Right lung (tissue), 5 donors: ENCODE measurements around the gene AICDA. TPM values are rescaled to one million over a fixed set of nuclear protein-coding genes. Genes with fewer than 3 reads are reported as not detected.

Source experiments
- DNase-seq, 2 donors: peaks; one replicate each; pipeline ENCODE4 v3.0.0-alpha.2; 2013
- polyA plus RNA-seq, 5 donors: library from polyadenylated mRNA; unstranded; fragments of 120-200 nt; gene quantifications; one replicate each; pipeline versions ENCODE4 v1.2.1 to v1.2.3, GENCODE V29; 2013; ENCODE audit warnings: inconsistent platforms in 1 of 5, low replicate concordance in 1 of 5; ENCODE audit not compliant: insufficient read length in 5 of 5, insufficient read depth in 1 of 5

AICDA gene
- polyA plus RNA-seq, 5 donors, result 0.09 to 0.15 TPM; not detected in 3

DNA sequence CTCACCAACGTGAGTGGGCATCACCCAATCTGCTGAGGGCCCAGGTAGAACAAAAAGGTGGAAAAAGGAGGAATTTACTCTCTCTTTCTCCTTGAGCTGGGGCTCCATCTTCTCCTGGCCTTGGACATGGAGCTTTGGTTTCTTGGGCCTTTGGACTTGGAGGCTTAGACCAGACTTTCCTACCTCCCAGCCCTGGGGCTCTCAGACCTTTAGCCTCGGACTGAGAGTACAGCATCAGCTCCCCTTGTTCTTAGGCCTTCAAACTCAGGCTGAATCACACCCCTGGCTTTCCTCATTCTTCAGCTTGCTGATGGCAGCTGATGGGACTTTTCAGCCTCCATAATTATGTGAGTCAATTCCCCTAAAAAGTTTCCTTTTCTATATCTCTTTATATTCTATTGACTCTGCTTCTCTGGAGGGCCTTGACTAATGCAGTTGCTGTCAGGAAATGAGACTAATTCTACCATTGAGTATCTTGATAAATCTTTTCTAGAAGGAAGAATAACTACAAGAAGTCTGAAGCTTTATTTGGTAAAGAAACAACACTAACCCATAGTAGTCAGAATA lies 56.0 kb downstream of the AICDA start:
- no peak for DNase-seq

DNA sequence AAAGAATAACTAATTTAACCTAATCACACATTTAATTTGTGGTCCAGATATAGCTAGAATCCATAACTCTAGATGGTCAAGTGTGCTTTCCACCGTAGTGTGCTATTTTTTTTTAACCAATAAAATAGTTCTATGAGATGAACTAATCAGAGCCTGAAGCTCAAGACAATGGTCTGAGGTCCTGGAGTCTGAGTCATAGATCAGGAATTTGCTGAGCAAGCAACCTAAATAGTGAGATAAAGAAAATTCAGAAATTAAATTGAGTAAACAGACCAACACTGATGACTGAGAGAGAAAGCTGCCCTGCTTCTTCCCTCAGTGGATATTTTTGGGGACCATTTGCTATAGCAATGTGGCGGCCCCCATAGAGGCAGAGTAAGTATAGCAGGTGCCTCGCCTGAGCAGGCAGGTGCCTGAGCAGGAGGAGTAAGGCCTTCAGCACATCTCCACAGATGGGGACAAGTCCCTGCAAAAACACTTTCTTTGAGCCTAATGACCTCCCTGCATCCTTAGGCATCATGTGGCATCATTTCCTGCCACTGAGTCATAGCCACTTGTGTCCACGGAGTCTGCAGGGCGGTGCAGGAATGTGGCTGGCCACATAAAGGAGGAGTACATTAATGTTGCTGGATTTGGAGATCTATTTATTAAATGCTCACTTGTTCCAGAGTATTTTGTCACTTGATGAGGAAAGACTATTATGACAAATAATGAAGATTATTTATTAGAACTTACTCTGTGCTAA lies 58.0 kb downstream of the AICDA start:
- no peak for DNase-seq

DNA sequence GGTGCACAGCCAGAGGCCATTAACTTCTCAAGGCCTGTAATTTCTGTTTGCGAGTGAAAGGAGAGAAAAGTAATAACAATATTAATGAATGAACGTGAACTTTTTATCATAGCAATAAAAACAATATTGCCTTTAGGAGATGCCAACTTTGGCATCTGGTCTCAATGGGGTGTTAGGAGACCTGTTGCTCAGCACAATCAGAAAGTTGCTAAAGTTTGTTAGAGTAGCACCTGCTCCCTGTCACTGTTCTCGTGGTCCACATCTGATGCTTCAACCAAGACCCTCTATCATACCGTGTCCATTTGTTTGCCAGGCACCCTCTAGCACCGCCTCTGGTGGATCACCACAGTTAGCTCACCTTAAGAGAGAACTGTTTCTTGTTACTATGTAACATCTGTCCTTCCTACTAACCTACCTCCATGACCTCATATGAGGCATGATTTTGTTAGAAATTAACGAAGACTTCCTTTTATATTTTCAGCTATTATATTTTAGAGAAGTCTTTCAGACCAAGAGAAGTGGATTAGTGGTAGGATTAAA lies 59.5 kb downstream of the AICDA start:
- DNase-seq, result no peak

Other genes with a start within 250 kb of the AICDA start
- not detected for gene CLEC6A, start 156.9 kb downstream of the AICDA start, polyA plus RNA-seq
- gene CLEC4D, start 99.4 kb downstream of the AICDA start, polyA plus RNA-seq, result under 1 TPM in 4 of 5 donors, not detected in 1; 0.07 to 0.39 (median 0.25) TPM
- gene CLEC4E, start 72.0 kb downstream of the AICDA start, polyA plus RNA-seq, result under 1 TPM; 0.17 to 0.84 (median 0.42) TPM
- gene MFAP5, start 50.0 kb upstream of the AICDA start, polyA plus RNA-seq, result 1 to 10 TPM in 2 of 5 donors, under 1 TPM in 3; 0.43 to 4.9 (median 0.84) TPM
- 100 to 1,000 TPM in 4 of 5 donors, 10 to 100 TPM in 1; 89.6 to 167 (median 132) TPM for gene RIMKLB, start 85.1 kb upstream of the AICDA start, polyA plus RNA-seq
- under 1 TPM; 0.44 to 0.99 (median 0.67) TPM for gene A2ML1, start 209.8 kb upstream of the AICDA start, polyA plus RNA-seq